GM18909 (cell line): ENCODE measurements around the gene TCF7L2.

Experiments used
- ATAC-seq: cut with Tn5 transposase; IDR thresholded peaks from one replicate; pipeline ENCODE4 v1.9.1; 2021; ENCODE audit warnings: mild to moderate bottlenecking; ENCODE audit not compliant: unreplicated experiment, poor library complexity

The TCF7L2 gene

GRCh38 chr10:113019692-113020474 is 69.8 kb downstream of the TCF7L2 start:
- no peak for ATAC-seq

GRCh38 chr10:113020475-113020753 is 70.4 kb downstream of the TCF7L2 start:
- ATAC-seq: no peak

GRCh38 chr10:113020838-113021237 is 70.8 kb downstream of the TCF7L2 start:
- no peak for ATAC-seq

- ATAC-seq: no peak
These were observed 71.4 kb downstream of the TCF7L2 start for GRCh38 chr10:113021268-113022040.

GRCh38 chr10:113022265-113022664 is 72.2 kb downstream of the TCF7L2 start:
- ATAC-seq: no peak

GRCh38 chr10:113023017-113023416 is 73.0 kb downstream of the TCF7L2 start:
- no peak for ATAC-seq

GRCh38 chr10:113024930-113025329 is 74.9 kb downstream of the TCF7L2 start:
- no peak for ATAC-seq

- no peak for ATAC-seq
These were observed 75.4 kb downstream of the TCF7L2 start for GRCh38 chr10:113025487-113025886.

GRCh38 chr10:113026679-113027078 is 76.6 kb downstream of the TCF7L2 start:
- no peak for ATAC-seq

- ATAC-seq: no peak
These were observed 77.2 kb downstream of the TCF7L2 start for GRCh38 chr10:113027230-113027573.

GRCh38 chr10:113027574-113028455 is 77.8 kb downstream of the TCF7L2 start:
- ATAC-seq: no peak

GRCh38 chr10:113028456-113029440 is 78.7 kb downstream of the TCF7L2 start:
- ATAC-seq: no peak

- no peak for ATAC-seq
These were observed 80.4 kb downstream of the TCF7L2 start for GRCh38 chr10:113030453-113030852.

GRCh38 chr10:113031147-113031546 is 81.1 kb downstream of the TCF7L2 start:
- ATAC-seq: no peak

GRCh38 chr10:113033991-113034390 is 83.9 kb downstream of the TCF7L2 start:
- ATAC-seq: no peak

- no peak for ATAC-seq
These were observed 85.8 kb downstream of the TCF7L2 start for GRCh38 chr10:113035732-113036312.

- ATAC-seq: no peak
These were observed 86.6 kb downstream of the TCF7L2 start for GRCh38 chr10:113036619-113037018.

- no peak for ATAC-seq
These were observed 87.2 kb downstream of the TCF7L2 start for GRCh38 chr10:113037218-113037617.

- no peak for ATAC-seq
These were observed 88.1 kb downstream of the TCF7L2 start for GRCh38 chr10:113038183-113038582.
